Activated naive CD4-positive, alpha-beta T cell treated with anti-CD3 and anti-CD28 coated beads, Interleukin-2, amount 50 U/mL, for 16 hours (primary cell): Measurements from ENCODE around the gene OR5M8.

ENCODE experiments used
- DNase-seq: peaks from one replicate; pipeline ENCODE4 v3.0.0-alpha.2; 2020

Gene OR5M8

GRCh38 chr11:56491270-56491669, at the start of gene OR5M8:
TSS of gene OR5M8 (minus strand) at chr11:56491370. CDS start at chr11:56491370, 0 bp downstream.
- no peak for DNase-seq

GRCh38 chr11:56533054-56533740, 42.0 kb upstream of the OR5M8 start:
- no peak for DNase-seq

GRCh38 chr11:56531856-56532255, 40.7 kb upstream of the OR5M8 start:
- DNase-seq, result no peak

- DNase-seq, result no peak
Measured at GRCh38 chr11:56522008-56522407, 30.8 kb upstream of the OR5M8 start.

GRCh38 chr11:56513280-56513679, 22.1 kb upstream of the OR5M8 start:
- DNase-seq, result no peak

GRCh38 chr11:56509439-56509838, 18.3 kb upstream of the OR5M8 start:
- no peak for DNase-seq

GRCh38 chr11:56497010-56497409, 5.8 kb upstream of the OR5M8 start:
- no peak for DNase-seq

- DNase-seq, result no peak
Measured at GRCh38 chr11:56495117-56495516, 3.9 kb upstream of the OR5M8 start.

- DNase-seq, result no peak
Measured at GRCh38 chr11:56486801-56487200, 4.4 kb downstream of the OR5M8 start.

- no peak for DNase-seq
Measured at GRCh38 chr11:56474729-56475235, 16.4 kb downstream of the OR5M8 start.

GRCh38 chr11:56473252-56473651, 17.9 kb downstream of the OR5M8 start, which contains the start of gene OR5M3:
TSS of gene OR5M3 (minus strand) at chr11:56473352. CDS start at chr11:56470497, 2,855 bp downstream.
- DNase-seq, result no peak

GRCh38 chr11:56457076-56457475, 34.1 kb downstream of the OR5M8 start:
- DNase-seq, result no peak

GRCh38 chr11:56453521-56453920, 37.6 kb downstream of the OR5M8 start:
- DNase-seq, result no peak
